ENCODE data around the gene HDAC2. TPM values are rescaled to one million over a fixed set of nuclear protein-coding genes. Genes with fewer than 3 reads are reported as not detected.
"Not testable (repeated sequence)": the region's sequence is repeated elsewhere in the genome, so short reads cannot be mapped to it uniquely, and the experiment has no call there.

Gene HDAC2
- total RNA-seq, 4 donors from 2014 or later, result 28.5 to 58.4 (median 46.1) TPM

DNA sequence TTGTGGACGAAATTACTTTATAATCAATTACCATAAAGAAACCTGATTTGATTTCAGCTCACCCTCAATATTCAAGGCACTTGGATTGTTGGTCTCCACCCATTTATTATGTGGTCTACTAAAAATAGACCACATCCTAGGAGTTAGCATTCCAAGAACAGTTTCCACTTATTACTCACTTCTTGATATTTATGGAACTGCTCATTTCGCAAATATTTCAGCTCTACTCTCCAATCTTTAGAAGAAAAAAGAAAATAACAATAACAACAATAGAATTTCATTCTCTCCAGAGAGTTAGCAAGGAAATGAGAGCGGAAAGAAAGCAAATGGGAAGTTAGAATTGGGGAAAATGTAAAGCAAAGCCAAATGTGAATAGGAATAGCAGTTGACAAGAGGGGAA lies 26.2 kb upstream of the HDAC2 start:
- H3K4me3 ChIP-seq (ENCODE audit: low read depth, poor library complexity, severe bottlenecking), result no peak overlapping the region
- 42 to 47% methylated on average over 3 of the region's 3 CpGs for WGBS, 2 donors
- intact Hi-C loops (cut with DNase I; ENCODE audit: low total_unique reads), result no loop called here
- no peak for TF ChIP-seq POLR2A (IDR thresholded peaks at IDR 0.05)
- TF ChIP-seq, protein P1, sequence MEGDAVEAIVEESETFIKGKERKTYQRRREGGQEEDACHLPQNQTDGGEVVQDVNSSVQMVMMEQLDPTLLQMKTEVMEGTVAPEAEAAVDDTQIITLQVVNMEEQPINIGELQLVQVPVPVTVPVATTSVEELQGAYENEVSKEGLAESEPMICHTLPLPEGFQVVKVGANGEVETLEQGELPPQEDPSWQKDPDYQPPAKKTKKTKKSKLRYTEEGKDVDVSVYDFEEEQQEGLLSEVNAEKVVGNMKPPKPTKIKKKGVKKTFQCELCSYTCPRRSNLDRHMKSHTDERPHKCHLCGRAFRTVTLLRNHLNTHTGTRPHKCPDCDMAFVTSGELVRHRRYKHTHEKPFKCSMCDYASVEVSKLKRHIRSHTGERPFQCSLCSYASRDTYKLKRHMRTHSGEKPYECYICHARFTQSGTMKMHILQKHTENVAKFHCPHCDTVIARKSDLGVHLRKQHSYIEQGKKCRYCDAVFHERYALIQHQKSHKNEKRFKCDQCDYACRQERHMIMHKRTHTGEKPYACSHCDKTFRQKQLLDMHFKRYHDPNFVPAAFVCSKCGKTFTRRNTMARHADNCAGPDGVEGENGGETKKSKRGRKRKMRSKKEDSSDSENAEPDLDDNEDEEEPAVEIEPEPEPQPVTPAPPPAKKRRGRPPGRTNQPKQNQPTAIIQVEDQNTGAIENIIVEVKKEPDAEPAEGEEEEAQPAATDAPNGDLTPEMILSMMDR (IDR thresholded peaks at IDR 0.05), result no peak
- no peak for DNase-seq (ENCODE audit: low spot score in 2 of 2)

DNA sequence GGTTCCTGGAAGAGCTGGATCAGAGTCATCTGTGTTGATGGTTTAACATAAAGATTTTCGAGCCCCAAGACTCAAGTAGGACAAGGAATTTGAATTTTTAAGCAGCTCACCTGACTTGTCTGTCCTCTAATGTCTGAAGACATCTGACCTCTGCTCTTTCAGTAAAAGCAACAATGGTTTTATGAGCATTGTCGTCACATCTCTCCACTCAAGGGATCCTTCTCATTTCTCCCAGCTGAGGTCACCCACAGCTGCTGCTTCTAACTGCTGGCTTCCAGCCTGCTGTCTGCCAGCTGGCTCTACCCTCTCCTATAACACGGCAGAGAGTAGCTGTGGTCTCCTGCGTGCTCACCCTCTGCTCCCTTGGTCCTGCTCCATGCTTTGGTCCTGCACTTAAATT lies 24.7 kb upstream of the HDAC2 start:
- H3K4me3 ChIP-seq (ENCODE audit: low read depth, poor library complexity, severe bottlenecking), result no peak overlapping the region
- intact Hi-C loops (cut with DNase I; ENCODE audit: low total_unique reads), result no loop called here
- no peak for TF ChIP-seq POLR2A (IDR thresholded peaks at IDR 0.05)
- TF ChIP-seq, protein P1 (IDR thresholded peaks at IDR 0.05), result no peak
- WGBS, 2 donors, result 18 to 24% methylated on average over 4 of the region's 4 CpGs
- DNase-seq (ENCODE audit: low spot score in 2 of 2), result no peak

DNA sequence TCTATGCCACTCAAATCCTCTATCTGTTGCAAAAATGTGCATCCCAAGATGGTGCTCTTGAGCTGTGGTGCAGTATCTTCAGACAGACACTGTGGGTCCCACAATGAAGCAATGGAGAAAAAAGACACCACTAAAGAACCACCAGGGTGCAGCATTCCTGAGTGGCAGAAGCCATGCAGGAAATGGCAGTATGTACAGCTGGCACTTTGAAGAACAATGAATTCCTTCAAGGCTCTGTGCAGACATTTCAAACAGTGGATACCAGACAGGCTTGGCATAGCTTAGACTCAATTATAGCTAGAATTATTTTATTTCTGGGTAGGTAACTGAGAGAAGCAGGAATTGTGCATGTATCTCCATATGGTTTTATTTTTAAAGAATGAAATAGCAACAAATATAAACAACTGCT lies 24.0 kb upstream of the HDAC2 start:
- TF ChIP-seq, protein P1 (IDR thresholded peaks at IDR 0.05), result no peak
- no peak for TF ChIP-seq POLR2A (IDR thresholded peaks at IDR 0.05)
- no peak overlapping the region for H3K4me3 ChIP-seq (ENCODE audit: low read depth, poor library complexity, severe bottlenecking)
- intact Hi-C loops (cut with DNase I; ENCODE audit: low total_unique reads), result no loop called here
- no peak for DNase-seq (ENCODE audit: low spot score in 2 of 2)

DNA sequence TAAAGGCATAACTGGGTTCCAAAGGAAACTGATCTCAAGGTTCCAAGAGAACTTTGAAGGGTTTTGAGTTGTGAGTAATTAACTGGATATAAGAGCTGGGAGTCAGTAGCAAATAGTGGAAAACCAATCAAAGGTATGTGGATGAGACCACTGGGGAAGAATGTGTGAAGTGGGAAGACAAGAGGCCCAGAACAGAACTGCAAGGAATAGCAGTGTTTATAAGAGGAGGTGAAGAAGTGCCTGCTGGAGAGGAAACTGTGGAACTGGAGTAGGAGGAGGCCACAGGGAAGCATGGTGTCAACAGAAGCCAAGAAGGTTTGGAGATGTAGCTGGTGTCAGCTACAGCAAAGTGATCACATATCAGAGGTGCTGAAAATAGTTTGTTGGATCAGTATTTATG lies 18.7 kb upstream of the HDAC2 start:
- H3K4me3 ChIP-seq (ENCODE audit: low read depth, poor library complexity, severe bottlenecking), result no peak overlapping the region
- TF ChIP-seq POLR2A (IDR thresholded peaks at IDR 0.05), result no peak
- TF ChIP-seq, protein P1 (IDR thresholded peaks at IDR 0.05), result no peak
- DNase-seq (ENCODE audit: low spot score in 2 of 2), result no peak
- intact Hi-C loops (cut with DNase I; ENCODE audit: low total_unique reads), result no loop called here

DNA sequence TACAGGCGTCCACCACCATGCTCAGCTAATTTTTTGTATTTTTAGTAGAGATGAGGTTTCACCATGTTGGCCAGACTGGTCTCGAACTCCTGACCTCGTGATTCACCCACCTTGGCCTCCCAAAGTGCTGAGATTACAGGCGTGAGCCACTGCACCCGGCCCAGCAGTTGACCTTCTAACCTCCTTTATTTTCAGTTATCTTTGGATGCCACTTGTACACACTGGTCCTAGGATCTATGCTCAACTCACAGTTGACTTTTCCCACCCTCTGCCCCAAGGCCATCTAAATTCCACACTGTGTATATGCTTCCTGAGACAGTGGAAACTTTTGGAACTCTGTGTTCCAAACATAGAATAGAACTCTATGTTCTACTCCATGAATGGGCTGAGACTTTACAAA lies 11.7 kb upstream of the HDAC2 start:
- WGBS, 2 donors, result 81 to 89% methylated on average over 5 of the region's 5 CpGs
- intact Hi-C loops (cut with DNase I; ENCODE audit: low total_unique reads); H3K4me3 ChIP-seq (ENCODE audit: low read depth, poor library complexity, severe bottlenecking); DNase-seq (ENCODE audit: low spot score in 2 of 2): not testable (repeated sequence)

DNA sequence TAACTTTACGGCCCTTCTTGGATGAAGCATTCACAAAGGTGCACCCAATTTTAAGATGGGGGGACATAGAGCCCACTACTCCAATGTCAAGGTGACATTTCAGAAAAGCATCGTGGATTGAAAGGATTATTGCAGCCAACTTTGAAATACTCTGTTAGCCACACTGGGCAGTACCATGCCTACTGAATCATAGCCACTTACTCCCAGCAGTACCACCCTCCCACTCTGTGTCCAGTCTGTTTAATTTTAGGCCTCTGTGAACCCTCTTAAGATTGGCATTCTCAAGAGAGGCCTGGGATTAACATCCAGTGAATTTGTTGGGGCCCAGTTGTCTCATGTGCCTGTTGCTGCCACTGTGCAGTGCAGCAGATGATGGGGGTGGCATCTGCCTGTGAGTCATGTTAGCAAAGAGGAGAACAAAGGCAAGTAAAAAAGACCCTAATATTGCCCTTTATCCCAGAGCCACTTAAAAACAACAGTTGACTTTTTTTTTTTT lies 11.2 kb upstream of the HDAC2 start:
- 92 to 98% methylated on average over 2 of the region's 2 CpGs for WGBS, 2 donors
- DNase-seq (ENCODE audit: low spot score in 2 of 2), result no peak
- H3K4me3 ChIP-seq (ENCODE audit: low read depth, poor library complexity, severe bottlenecking), result no peak overlapping the region
- TF ChIP-seq, protein P1 (IDR thresholded peaks at IDR 0.05), result no peak
- TF ChIP-seq POLR2A (IDR thresholded peaks at IDR 0.05), result no peak
- intact Hi-C loops (cut with DNase I; ENCODE audit: low total_unique reads), result no loop called here

Measured in lower leg skin (tissue), 4 donors.